ENCODE measurements around the gene MIDN.

DNA sequence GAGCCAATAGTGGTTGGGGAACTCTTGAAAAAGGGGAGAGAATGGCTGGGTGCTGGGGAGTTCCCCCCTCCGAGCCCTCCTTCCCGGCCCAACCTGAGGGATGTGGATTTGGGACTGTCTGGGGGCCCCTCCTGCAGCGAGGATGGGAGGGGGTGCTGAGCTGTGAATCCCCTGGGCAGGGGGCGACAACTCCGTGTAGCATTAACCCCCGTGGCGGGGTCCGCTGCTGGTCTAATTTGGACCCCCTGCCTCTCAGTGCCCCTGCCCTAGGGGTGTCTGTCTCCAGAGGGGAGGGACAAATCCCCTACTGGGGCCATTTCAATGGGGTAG is 9.7 kb downstream of the MIDN start:
- TF ChIP-seq EP300 (IDR thresholded peaks at IDR 0.05) (no peak), POLR2A (IDR thresholded peaks at IDR 0.05; ENCODE audit: low read depth) (no peak), CTCF (IDR thresholded peaks at IDR 0.05) (no peak)
